PC-3 (cell line): Measurements from ENCODE around the gene ESR2.

Experiments used
- CTCF ChIP-seq: fragments of 300-600 bp; sonication (generic); conservative IDR thresholded peaks from 2 replicates; pipeline ENCODE4 v1.5.1; 2017; ENCODE audit warnings: antibody characterized with exemption, low read depth, mild to moderate bottlenecking, low read length
- EZH2 ChIP-seq: fragments of 300-600 bp; sonication (generic); IDR thresholded peaks from one replicate; pipeline ENCODE4 v1.6.1; 2017; ENCODE audit warnings: antibody characterized with exemption, mild to moderate bottlenecking, low read length; ENCODE audit not compliant: unreplicated experiment
- EZH2phosphoT487 ChIP-seq: fragments of 300-600 bp; sonication (generic); IDR thresholded peaks from 2 replicates; pipeline ENCODE4 v1.6.1; 2018; ENCODE audit warnings: mild to moderate bottlenecking, antibody characterized with exemption, low read length, borderline replicate concordance

GRCh38 chr14:64061115-64061514, 233.1 kb downstream of the ESR2 start:
- TF ChIP-seq CTCF, result no peak
- TF ChIP-seq EZH2, result no peak
- TF ChIP-seq EZH2phosphoT487, result no peak
